ENCODE data around the gene ARHGAP6.

The ARHGAP6 gene

DNA sequence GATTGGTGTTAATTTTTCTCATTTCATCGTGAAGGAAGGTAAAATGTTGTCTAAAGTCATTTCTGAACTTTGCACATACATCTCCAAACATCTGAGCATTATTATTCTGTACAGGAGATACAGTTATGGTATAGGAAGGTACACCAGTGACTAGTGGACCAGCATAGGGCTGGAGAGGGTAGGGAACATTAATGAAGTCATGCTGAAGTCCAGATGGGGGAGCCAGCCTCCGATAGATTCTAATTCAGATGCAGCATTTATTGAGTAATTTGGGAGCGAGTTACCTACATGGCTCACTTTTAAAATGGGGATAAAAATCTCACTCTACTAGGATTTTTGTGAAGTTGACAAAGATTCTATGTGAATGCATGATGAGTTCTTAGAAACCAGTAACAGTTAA, 337.6 kb downstream of the ARHGAP6 start:
- no peak overlapping the region for H3K4me3 ChIP-seq (ENCODE audit: low read depth in 1 of 2, low read length in 2 of 2)
- no peaks in the 10 kb centered on the region for H3K27me3 ChIP-seq (ENCODE audit: control insufficient read depth in 1 of 2, insufficient read depth in 2 of 2, low read length in 2 of 2)
- H3K9me3 ChIP-seq (ENCODE audit: control insufficient read depth in 1 of 2, low read length in 2 of 2) = no peaks in the 10 kb centered on the region
- no peaks in the 10 kb centered on the region for H3K36me3 ChIP-seq (ENCODE audit: control insufficient read depth in 1 of 2, insufficient read depth in 2 of 2, low read length in 2 of 2)
- no peak overlapping the region for H3K27ac ChIP-seq (ENCODE audit: low read depth, low read length)
- H3K4me1 ChIP-seq (ENCODE audit: control insufficient read depth in 1 of 2, insufficient read depth in 2 of 2, low read length in 2 of 2) = no peaks in the 10 kb centered on the region
- H3K9ac ChIP-seq (ENCODE audit: low read depth in 1 of 2, low read length in 2 of 2) = no peak overlapping the region

DNA sequence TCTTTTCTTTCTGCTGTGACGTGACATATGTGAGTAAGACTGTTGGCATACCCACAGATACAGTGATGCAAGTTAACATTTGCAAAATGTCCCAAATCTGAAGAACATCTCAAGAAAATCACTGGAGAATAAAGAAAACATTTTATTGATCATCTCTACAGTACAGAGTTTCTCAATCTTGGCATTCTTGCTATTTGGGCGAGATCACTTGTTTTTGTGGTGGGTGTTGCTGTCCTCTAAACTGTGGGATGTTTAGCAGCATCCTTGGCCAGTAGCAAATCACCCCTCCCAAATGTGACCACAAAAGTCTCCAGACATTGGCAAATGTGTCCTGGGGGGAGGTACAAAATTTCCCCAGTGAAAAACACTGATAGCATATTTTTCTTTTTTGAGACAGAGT, 343.7 kb downstream of the ARHGAP6 start:
- H3K4me3 ChIP-seq (ENCODE audit: low read depth in 1 of 2, low read length in 2 of 2) = no peak overlapping the region

DNA sequence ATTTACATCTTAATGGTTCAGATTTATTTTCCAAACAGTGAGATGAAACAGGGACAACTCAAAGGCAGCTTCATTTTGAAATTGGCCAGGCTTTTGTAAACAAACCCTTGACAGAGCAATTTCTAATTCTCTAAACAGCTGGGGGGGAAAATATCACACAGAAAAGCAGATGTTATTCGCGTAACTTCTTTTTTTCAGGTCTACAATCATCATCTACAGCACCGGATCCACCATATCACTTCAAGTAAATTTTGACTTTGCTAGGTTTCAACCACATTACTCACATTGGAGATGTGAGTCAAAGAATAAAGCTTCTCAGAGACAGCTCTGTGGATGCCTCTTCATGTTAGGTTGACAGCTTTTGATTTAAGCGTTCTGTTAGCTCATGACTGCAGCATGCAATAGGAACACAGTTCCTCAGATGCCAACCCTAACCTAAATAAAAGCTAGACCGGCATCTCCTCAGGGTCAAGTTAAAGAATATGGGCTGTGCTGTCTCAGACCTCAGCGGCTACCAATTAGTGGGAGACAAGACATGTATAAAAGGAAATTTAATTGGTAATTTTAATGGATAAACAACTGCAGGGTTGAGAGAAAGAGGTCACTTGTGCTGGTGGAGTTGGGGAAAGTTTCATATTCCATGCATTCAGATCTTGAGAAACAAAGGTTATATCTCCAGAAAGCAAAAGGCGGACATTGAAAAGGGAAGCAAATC, 345.8 kb downstream of the ARHGAP6 start:
- H3K9ac ChIP-seq (ENCODE audit: low read depth in 1 of 2, low read length in 2 of 2) = no peak overlapping the region
- H3K36me3 ChIP-seq (ENCODE audit: control insufficient read depth in 1 of 2, insufficient read depth in 2 of 2, low read length in 2 of 2) = no peaks in the 10 kb centered on the region
- no peak overlapping the region for H3K4me3 ChIP-seq (ENCODE audit: low read depth in 1 of 2, low read length in 2 of 2)
- H3K4me1 ChIP-seq (ENCODE audit: control insufficient read depth in 1 of 2, insufficient read depth in 2 of 2, low read length in 2 of 2) = no peaks in the 10 kb centered on the region
- no peak overlapping the region for H3K27ac ChIP-seq (ENCODE audit: low read depth, low read length)
- H3K27me3 ChIP-seq (ENCODE audit: control insufficient read depth in 1 of 2, insufficient read depth in 2 of 2, low read length in 2 of 2) = no peaks in the 10 kb centered on the region
- H3K9me3 ChIP-seq (ENCODE audit: control insufficient read depth in 1 of 2, low read length in 2 of 2) = no peaks in the 10 kb centered on the region

More for the DNA sequence above, 343.7 kb downstream of the ARHGAP6 start:
- no peak overlapping the region for H3K27ac ChIP-seq (ENCODE audit: low read depth, low read length)
- no peaks in the 10 kb centered on the region for H3K27me3 ChIP-seq (ENCODE audit: control insufficient read depth in 1 of 2, insufficient read depth in 2 of 2, low read length in 2 of 2)
- no peak overlapping the region for H3K9ac ChIP-seq (ENCODE audit: low read depth in 1 of 2, low read length in 2 of 2)
- no peaks in the 10 kb centered on the region for H3K9me3 ChIP-seq (ENCODE audit: control insufficient read depth in 1 of 2, low read length in 2 of 2)
- no peaks in the 10 kb centered on the region for H3K36me3 ChIP-seq (ENCODE audit: control insufficient read depth in 1 of 2, insufficient read depth in 2 of 2, low read length in 2 of 2)
- H3K4me1 ChIP-seq (ENCODE audit: control insufficient read depth in 1 of 2, insufficient read depth in 2 of 2, low read length in 2 of 2) = no peaks in the 10 kb centered on the region

DNA sequence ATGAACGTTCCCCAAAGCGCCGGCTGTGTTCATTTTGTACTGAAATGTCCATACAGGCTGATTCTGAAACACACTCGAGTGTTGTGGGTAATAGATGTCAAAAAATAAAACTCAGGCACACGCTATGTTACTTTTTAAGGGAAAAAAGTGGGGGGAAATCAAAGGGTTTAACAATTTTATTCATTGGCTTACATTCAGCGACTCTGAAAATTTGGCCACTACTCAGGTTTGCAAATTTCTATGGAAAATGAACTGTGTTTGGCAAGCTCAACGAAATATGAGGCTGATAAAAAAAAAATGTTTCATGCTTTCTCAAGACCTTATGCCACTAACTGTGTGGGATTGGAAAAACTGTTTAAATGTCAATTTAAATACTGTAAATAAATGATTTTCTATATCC, 354.0 kb downstream of the ARHGAP6 start:
- no peaks in the 10 kb centered on the region for H3K36me3 ChIP-seq (ENCODE audit: control insufficient read depth in 1 of 2, insufficient read depth in 2 of 2, low read length in 2 of 2)
- H3K4me1 ChIP-seq (ENCODE audit: control insufficient read depth in 1 of 2, insufficient read depth in 2 of 2, low read length in 2 of 2) = no peaks in the 10 kb centered on the region
- H3K9ac ChIP-seq (ENCODE audit: low read depth in 1 of 2, low read length in 2 of 2) = no peak overlapping the region
- H3K27ac ChIP-seq (ENCODE audit: low read depth, low read length) = no peak overlapping the region
- no peaks in the 10 kb centered on the region for H3K27me3 ChIP-seq (ENCODE audit: control insufficient read depth in 1 of 2, insufficient read depth in 2 of 2, low read length in 2 of 2)
- no peak overlapping the region for H3K4me3 ChIP-seq (ENCODE audit: low read depth in 1 of 2, low read length in 2 of 2)
- no peaks in the 10 kb centered on the region for H3K9me3 ChIP-seq (ENCODE audit: control insufficient read depth in 1 of 2, low read length in 2 of 2)

DNA sequence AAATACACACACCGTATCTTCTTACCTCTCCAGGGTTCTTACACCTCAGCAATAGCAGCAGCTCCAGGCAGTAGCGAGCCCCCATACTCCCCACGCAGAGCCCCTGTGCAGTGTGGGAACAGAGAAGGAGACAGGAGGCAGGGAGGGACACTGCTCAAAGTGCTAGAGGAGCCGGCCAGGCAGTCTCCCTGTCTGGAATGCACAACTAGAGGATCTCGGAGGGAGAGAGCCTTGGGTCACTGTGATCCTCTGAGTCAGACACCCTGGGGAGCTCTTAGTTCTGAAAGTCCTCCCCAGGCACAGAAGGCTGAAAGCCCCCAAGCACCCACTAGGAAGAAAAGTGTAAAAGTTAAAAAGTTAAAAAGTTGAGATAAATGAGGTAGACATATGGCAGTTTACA, 356.5 kb downstream of the ARHGAP6 start:
- H3K9me3 ChIP-seq (ENCODE audit: control insufficient read depth in 1 of 2, low read length in 2 of 2) = no peaks in the 10 kb centered on the region
- no peaks in the 10 kb centered on the region for H3K27me3 ChIP-seq (ENCODE audit: control insufficient read depth in 1 of 2, insufficient read depth in 2 of 2, low read length in 2 of 2)
- H3K9ac ChIP-seq (ENCODE audit: low read depth in 1 of 2, low read length in 2 of 2) = no peak overlapping the region

DNA sequence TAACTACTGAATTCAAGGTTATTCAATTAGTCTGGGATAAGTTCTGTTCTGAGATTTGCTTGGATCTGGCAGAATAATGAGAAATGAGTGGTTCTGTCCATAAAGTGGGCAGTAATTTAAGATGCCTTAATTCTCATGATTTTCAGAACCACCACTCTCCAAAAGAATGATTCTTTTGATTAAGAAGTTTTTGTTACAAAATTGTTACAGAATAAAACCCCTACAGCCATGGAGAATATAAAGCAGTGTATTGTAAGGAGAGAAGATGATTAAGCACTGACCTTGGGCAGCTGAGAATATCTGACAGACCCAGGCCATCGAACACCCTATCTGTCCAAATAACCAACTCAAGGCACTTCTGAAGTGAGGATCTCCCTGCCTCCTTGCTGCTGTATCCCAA, 360.1 kb downstream of the ARHGAP6 start:
- H3K27ac ChIP-seq (ENCODE audit: low read depth, low read length) = no peak overlapping the region
- H3K9ac ChIP-seq (ENCODE audit: low read depth in 1 of 2, low read length in 2 of 2) = no peak overlapping the region
- H3K27me3 ChIP-seq (ENCODE audit: control insufficient read depth in 1 of 2, insufficient read depth in 2 of 2, low read length in 2 of 2) = no peaks in the 10 kb centered on the region
- H3K36me3 ChIP-seq (ENCODE audit: control insufficient read depth in 1 of 2, insufficient read depth in 2 of 2, low read length in 2 of 2) = no peaks in the 10 kb centered on the region
- H3K9me3 ChIP-seq (ENCODE audit: control insufficient read depth in 1 of 2, low read length in 2 of 2) = no peaks in the 10 kb centered on the region
- H3K4me3 ChIP-seq (ENCODE audit: low read depth in 1 of 2, low read length in 2 of 2) = no peak overlapping the region
- no peaks in the 10 kb centered on the region for H3K4me1 ChIP-seq (ENCODE audit: control insufficient read depth in 1 of 2, insufficient read depth in 2 of 2, low read length in 2 of 2)

More for the DNA sequence above, 356.5 kb downstream of the ARHGAP6 start:
- Histone ChIP-seq H3K36me3 (ENCODE audit: control insufficient read depth in 1 of 2, insufficient read depth in 2 of 2, low read length in 2 of 2) (no peaks in the 10 kb centered on the region), H3K4me3 (ENCODE audit: low read depth in 1 of 2, low read length in 2 of 2) (no peak overlapping the region), H3K4me1 (ENCODE audit: control insufficient read depth in 1 of 2, insufficient read depth in 2 of 2, low read length in 2 of 2) (no peaks in the 10 kb centered on the region), H3K27ac (ENCODE audit: low read depth, low read length) (no peak overlapping the region)

DNA sequence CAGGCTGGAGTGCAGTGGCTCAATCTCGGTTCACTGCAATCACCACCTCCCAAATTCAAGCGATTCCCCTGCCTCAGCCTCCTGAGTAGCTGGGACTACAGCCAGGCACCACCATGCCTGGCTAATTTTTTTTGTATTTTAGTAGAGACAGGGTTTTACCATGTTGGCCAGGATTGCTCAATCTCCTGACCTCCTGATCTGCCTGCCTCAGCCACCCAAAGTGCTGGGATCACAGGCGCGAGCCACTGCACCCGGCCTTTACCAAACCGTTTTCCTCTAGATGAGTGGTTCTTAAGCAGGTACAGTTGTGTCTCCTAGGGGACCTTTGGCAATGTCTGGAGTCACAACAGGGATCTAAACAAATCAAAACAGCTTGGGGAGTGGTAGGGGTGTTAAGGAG, 360.9 kb downstream of the ARHGAP6 start:
- Histone ChIP-seq H3K27ac (ENCODE audit: low read depth, low read length) (no peak overlapping the region), H3K9ac (ENCODE audit: low read depth in 1 of 2, low read length in 2 of 2) (no peak overlapping the region), H3K9me3 (ENCODE audit: control insufficient read depth in 1 of 2, low read length in 2 of 2) (no peaks in the 10 kb centered on the region), H3K27me3 (ENCODE audit: control insufficient read depth in 1 of 2, insufficient read depth in 2 of 2, low read length in 2 of 2) (no peaks in the 10 kb centered on the region), H3K4me3 (ENCODE audit: low read depth in 1 of 2, low read length in 2 of 2) (no peak overlapping the region), H3K36me3 (ENCODE audit: control insufficient read depth in 1 of 2, insufficient read depth in 2 of 2, low read length in 2 of 2) (no peaks in the 10 kb centered on the region), H3K4me1 (ENCODE audit: control insufficient read depth in 1 of 2, insufficient read depth in 2 of 2, low read length in 2 of 2) (no peaks in the 10 kb centered on the region)

DNA sequence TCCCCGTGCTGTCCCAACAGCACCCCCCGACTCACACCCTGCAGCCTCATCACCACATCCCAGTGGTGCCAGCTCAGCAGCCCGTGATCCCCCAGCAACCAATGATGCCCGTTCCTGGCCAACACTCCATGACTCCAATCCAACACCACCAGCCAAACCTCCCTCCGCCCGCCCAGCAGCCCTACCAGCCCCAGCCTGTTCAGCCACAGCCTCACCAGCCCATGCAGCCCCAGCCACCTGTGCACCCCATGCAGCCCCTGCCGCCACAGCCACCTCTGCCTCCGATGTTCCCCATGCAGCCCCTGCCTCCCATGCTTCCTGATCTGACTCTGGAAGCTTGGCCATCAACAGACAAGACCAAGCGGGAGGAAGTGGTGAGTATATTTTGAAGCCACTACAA, 367.1 kb downstream of the ARHGAP6 start:
- H3K27ac ChIP-seq (ENCODE audit: low read depth, low read length) = no peak overlapping the region
- no peaks in the 10 kb centered on the region for H3K4me1 ChIP-seq (ENCODE audit: control insufficient read depth in 1 of 2, insufficient read depth in 2 of 2, low read length in 2 of 2)
- H3K27me3 ChIP-seq (ENCODE audit: control insufficient read depth in 1 of 2, insufficient read depth in 2 of 2, low read length in 2 of 2) = no peaks in the 10 kb centered on the region
- H3K9ac ChIP-seq (ENCODE audit: low read depth in 1 of 2, low read length in 2 of 2) = no peak overlapping the region
- H3K36me3 ChIP-seq (ENCODE audit: control insufficient read depth in 1 of 2, insufficient read depth in 2 of 2, low read length in 2 of 2) = no peaks in the 10 kb centered on the region
- no peaks in the 10 kb centered on the region for H3K9me3 ChIP-seq (ENCODE audit: control insufficient read depth in 1 of 2, low read length in 2 of 2)
- H3K4me3 ChIP-seq (ENCODE audit: low read depth in 1 of 2, low read length in 2 of 2) = no peak overlapping the region

DNA sequence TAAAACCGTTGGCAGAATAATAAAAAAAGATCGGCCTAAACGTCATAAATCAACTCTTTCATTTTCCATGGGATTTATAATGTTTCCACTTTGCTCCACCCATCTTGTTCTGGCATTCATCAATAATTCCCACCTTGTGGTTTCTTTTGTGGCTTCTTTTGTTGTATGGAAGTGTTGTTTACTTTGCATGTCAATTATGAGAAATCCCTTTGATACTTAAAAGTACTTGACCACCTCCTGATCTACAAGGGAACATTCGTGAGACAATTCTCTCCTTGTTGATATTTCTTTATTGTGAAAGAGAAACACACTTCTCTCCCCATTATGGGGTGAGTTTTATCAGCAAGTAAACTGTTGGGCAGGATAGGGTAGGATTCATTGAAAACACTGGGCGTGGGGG, 369.7 kb downstream of the ARHGAP6 start:
- no peaks in the 10 kb centered on the region for H3K4me1 ChIP-seq (ENCODE audit: control insufficient read depth in 1 of 2, insufficient read depth in 2 of 2, low read length in 2 of 2)
- no peak overlapping the region for H3K27ac ChIP-seq (ENCODE audit: low read depth, low read length)
- no peaks in the 10 kb centered on the region for H3K27me3 ChIP-seq (ENCODE audit: control insufficient read depth in 1 of 2, insufficient read depth in 2 of 2, low read length in 2 of 2)
- H3K36me3 ChIP-seq (ENCODE audit: control insufficient read depth in 1 of 2, insufficient read depth in 2 of 2, low read length in 2 of 2) = no peaks in the 10 kb centered on the region
- no peak overlapping the region for H3K4me3 ChIP-seq (ENCODE audit: low read depth in 1 of 2, low read length in 2 of 2)
- no peaks in the 10 kb centered on the region for H3K9me3 ChIP-seq (ENCODE audit: control insufficient read depth in 1 of 2, low read length in 2 of 2)
- H3K9ac ChIP-seq (ENCODE audit: low read depth in 1 of 2, low read length in 2 of 2) = no peak overlapping the region

DNA sequence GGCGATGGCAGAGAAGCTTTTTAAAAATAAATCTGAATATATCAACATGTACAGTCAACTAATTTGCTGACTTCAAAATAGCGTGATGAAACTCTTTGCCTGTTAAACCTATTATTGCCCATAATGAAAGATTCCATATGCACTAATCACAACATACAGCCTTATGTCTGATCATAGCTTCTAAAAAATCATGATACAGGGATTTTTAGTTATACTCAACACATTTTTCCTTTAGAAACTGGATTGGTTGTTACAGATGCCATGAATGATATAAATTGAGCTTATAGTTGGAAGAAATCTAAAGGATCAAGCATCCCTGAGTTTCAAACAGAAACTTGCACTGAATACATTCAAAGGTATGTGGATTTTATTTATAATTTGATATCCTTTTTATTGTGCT, 372.6 kb downstream of the ARHGAP6 start, which contains the start of gene AMELX:
Gene AMELX (plus strand): TSS at position 301 of the 400 bp plus-strand sequence. CDS start 1,376 bp downstream, outside the sequence.
- H3K9ac ChIP-seq (ENCODE audit: low read depth in 1 of 2, low read length in 2 of 2) = no peak within 1 kb of the TSS
- H3K36me3 ChIP-seq (ENCODE audit: control insufficient read depth in 1 of 2, insufficient read depth in 2 of 2, low read length in 2 of 2) = no peaks in the 10 kb centered on the region
- no peak within 1 kb of the TSS for H3K27ac ChIP-seq (ENCODE audit: low read depth, low read length)
- no peak within 1 kb of the TSS for H3K4me3 ChIP-seq (ENCODE audit: low read depth in 1 of 2, low read length in 2 of 2)
- H3K27me3 ChIP-seq (ENCODE audit: control insufficient read depth in 1 of 2, insufficient read depth in 2 of 2, low read length in 2 of 2) = no peaks in the 10 kb centered on the region
- no peaks in the 10 kb centered on the region for H3K4me1 ChIP-seq (ENCODE audit: control insufficient read depth in 1 of 2, insufficient read depth in 2 of 2, low read length in 2 of 2)
- no peaks in the 10 kb centered on the region for H3K9me3 ChIP-seq (ENCODE audit: control insufficient read depth in 1 of 2, low read length in 2 of 2)
